Measurements from ENCODE around the gene HTRA3.
A peak's percentile ranks its signal among the peaks of the same experiment; 100 is the strongest.

The HTRA3 gene

GRCh38 chr4:8235224-8235623, 34.3 kb upstream of the HTRA3 start:
- DNase-seq: no peak

DNA sequence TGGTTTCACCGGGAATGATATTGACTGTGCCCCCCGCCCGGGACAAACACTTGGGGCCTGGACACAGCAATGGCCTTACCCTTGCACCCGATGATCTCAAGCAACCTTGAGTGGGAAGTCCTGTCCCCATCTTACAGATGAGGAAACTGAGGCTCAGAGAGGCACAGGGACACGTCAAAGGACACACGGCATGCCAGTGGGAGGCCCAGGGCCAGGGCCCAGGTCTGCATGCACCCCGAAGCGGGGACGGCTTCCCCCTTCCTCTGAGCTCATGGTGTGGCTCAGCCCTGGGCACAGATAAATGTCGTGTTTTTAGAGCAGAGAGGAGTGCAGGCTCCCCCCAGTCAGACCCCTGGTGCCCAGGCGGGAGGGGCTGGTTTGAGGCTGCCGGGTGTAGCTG, 33.9 kb upstream of the HTRA3 start:
- DNase-seq: no peak

DNA sequence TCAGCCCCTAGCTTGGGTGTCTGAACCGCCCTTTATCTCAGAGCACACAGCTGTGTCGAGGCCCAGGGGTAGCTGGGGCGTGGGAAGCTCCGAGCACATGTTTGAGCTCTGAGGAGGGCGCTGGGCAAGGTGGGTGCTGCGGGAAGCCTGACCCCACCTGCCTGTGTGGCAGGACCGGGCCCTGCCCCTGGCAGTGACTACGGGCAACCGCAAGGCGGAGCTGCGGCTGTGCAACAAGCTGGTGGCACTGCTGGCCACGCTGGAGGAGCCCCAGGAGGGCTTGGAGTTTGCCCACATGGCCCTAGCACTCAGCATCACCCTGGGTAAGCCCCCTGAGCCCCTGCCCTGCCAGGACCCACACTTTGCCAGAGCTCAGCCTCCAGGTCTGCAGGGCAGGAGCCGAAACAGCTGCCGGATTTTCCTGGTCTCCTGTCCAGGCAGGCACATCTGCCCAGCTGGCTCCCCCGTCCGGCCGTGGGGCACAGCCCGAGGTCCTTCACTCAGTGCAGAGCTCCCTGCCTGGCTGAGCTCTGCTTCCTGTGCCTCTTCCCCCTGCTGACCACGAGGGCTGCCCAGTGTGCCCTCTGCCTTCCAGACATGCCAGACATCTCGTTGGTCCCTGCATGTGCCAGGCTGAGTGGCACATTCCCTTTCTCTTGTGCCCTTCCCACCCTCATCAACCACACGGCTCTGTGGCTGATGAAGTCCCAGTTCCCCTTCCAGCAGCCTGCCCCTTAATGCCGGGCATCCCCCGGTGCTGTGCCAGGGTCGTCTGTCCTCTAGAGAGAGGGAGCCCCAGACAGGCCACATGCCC, 33.2 kb upstream of the HTRA3 start:
- no peak for DNase-seq

DNA sequence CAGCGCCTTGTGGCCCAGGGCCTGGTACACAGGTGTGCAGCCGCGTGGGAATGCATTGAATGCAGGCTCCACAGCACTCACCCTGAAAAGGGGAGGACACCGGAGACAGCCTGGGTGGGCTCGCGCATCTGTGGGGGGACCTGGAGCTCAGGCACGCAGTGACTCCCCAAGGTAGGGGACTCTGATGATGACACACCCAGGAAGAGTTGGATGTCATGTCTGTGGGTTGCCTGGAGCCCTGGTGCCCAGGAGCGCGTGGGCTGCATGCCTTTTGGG, 32.7 kb upstream of the HTRA3 start:
- no peak for DNase-seq

GRCh38 chr4:8237256-8237989, 32.1 kb upstream of the HTRA3 start:
- DNase-seq: no peak

- DNase-seq: no peak
Observed at GRCh38 chr4:8238036-8238511, 31.5 kb upstream of the HTRA3 start.

GRCh38 chr4:8238515-8239053, 31.0 kb upstream of the HTRA3 start:
- no peak for DNase-seq

DNA sequence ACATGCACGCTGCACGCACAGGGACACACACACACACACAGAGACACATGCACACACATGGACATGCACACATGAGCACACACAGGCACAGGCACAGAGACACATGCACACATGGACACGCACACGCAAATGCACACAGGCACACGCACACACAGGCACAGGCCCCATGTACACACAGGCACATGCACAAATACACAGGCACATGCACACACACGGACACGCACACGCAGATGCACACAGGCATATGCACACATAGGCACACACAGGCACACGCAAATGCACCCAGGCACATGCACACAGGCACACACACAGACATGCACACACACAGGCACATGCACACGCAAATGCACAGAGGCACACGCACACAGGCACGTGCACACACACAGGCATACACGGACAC, 30.3 kb upstream of the HTRA3 start:
- DNase-seq: no peak

- no peak for DNase-seq
Observed at GRCh38 chr4:8239661-8240060, 29.9 kb upstream of the HTRA3 start.

GRCh38 chr4:8240211-8241041, 29.1 kb upstream of the HTRA3 start:
- DNase-seq: no peak

GRCh38 chr4:8241211-8241779, 28.3 kb upstream of the HTRA3 start:
- no peak for DNase-seq

GRCh38 chr4:8241895-8242696, 27.5 kb upstream of the HTRA3 start:
- peak; percentile 65 for DNase-seq

- DNase-seq: no peak
Observed at GRCh38 chr4:8242782-8243560, 26.6 kb upstream of the HTRA3 start.

- no peak for DNase-seq
Observed at GRCh38 chr4:8244001-8244757, 25.4 kb upstream of the HTRA3 start.

DNA sequence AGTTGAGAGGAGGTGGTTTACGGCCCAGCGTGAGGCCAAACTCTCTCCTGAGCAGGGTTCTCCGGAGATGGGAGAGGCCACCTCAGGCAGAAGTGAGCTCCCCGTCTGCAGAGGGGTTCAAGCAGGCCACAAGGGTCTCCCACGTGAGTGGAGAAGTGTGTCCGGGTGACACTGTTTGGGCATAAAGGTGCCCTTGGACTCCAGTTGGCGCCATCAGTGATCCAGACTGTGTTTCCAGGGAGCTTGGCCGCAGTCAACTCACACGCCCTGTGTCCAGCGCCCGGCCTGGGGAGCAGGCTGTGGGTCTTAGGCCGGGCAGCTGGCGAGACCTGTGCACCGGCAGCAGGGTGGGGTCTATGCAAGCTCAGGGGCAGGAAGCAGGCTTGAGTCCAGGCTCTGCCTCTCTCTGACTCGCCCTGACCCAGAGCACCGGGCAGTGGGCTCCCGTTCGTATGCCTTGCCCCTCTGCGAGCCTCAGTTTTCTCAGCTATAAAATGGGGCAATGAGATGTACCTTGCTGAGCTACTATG, 24.6 kb upstream of the HTRA3 start:
- DNase-seq: no peak

- DNase-seq: no peak
Observed at GRCh38 chr4:8245884-8246833, 23.4 kb upstream of the HTRA3 start.

DNA sequence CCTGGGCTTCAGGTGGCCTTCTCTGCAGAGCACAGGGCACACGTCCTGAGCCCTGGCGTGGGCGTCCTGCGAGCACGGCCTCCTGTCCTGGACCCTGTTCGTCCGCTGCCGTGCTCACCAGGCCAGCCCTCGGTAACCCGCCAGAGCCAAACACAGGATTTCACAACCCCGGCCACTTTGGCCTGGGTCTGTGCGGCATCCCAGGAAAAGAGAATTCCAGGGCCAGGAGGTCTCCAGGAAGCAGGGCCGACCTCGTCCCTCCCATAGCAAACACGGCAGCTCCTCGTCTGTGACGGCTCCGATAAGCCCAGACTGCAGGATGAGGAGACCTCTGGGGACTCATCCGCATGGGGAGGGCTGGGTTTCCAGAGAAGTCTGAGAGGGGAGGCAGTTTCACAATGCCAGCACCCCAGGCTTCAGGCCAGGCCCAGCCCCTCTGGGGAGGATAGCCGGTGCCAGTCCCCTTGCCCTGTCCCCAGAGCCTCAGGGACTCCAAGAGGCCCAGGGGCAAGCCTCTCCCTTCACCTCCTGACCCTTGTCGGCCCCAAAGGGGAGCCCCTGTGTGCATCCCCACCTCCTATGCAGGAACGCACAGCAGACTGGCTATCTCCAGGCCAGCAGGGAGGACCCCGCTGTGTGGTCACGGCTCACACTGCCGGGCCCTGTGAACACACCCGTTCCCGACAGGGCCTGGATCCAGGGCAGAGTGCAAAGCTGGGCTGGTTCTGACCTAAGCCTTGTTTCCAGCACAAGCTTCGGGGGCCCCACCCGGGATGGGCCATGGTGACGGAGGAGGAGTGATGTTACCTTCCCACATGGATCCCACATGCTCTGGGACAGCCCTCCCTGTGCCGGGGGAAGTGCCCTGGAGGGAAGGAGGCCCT, 22.3 kb upstream of the HTRA3 start:
- DNase-seq: no peak

- DNase-seq: no peak
Observed at GRCh38 chr4:8248091-8248490, 21.5 kb upstream of the HTRA3 start.

All from kidney glomerular epithelial cell (primary cell).